B cell (primary cell): ENCODE data around the gene ACSS1. TPM values are rescaled to one million over a fixed set of nuclear protein-coding genes. Genes with fewer than 3 reads are reported as not detected.

Experiments used
- ATAC-seq: fragments of 200-7000 bp; cut with Tn5 transposase; one replicate; pipeline ENCODE4 v1.10.0; 2021; ENCODE audit warnings: low read depth, mild to moderate bottlenecking, moderate number of reproducible peaks, moderate library complexity
- CTCF ChIA-PET: fragments of 350-600 bp; sonication (Branson Sonifier 250); formaldehyde crosslinking; loops from one replicate; lab custom pipeline; 2021; ENCODE audit warnings: antibody characterized with exemption, inconsistent platforms; lab: Charles Lee
- POLR2A ChIA-PET: fragments of 350-600 bp; sonication (Branson Sonifier 250); formaldehyde crosslinking; loops from one replicate; lab custom pipeline; 2021; ENCODE audit warnings: antibody characterized with exemption; lab: Charles Lee
- DNase-seq: peaks from one replicate; pipeline ENCODE4 v3.0.0; 2013
- H2AFZ ChIP-seq: 2 replicates; pipeline ENCODE4 v1.6.1; 2012; ENCODE audit warnings: mild to moderate bottlenecking, low read depth, low read length; ENCODE audit not compliant: insufficient read depth, poor library complexity, severe bottlenecking
- H3K27ac ChIP-seq, 2 donors: 1 replicate in 1 of 2; 2 replicates in 1 of 2; pipeline ENCODE4 v1.5.1; 2012 to 2013; ENCODE audit warnings: low read length in 2 of 2, mild to moderate bottlenecking in 2 of 2, moderate library complexity in 1 of 2
- H3K27me3 ChIP-seq, 4 experiments: fragments of 200-600 bp in 1 of 4; sonication (generic) in 1 of 4; replicated peaks in 1 of 4; 1 replicate in 2 of 4; 2 replicates in 2 of 4; pipeline versions ENCODE4 v1.6.1 to v1.7.0; 2013 to 2016; ENCODE audit warnings: low read length in 3 of 4, mild to moderate bottlenecking in 2 of 4, mixed read lengths in 1 of 4, moderate library complexity in 1 of 4; ENCODE audit not compliant: insufficient read depth in 4 of 4, control insufficient read depth in 3 of 4; ENCODE audit errors: control extremely low read depth in 1 of 4
- H3K36me3 ChIP-seq, 2 experiments: replicated peaks in 1 of 2; 1 replicate in 1 of 2; 2 replicates in 1 of 2; pipeline versions ENCODE4 v1.6.1 to v1.7.1; 2013; ENCODE audit warnings: low read length in 1 of 2; ENCODE audit not compliant: insufficient read depth in 2 of 2, control insufficient read depth in 1 of 2; ENCODE audit errors: control extremely low read depth in 1 of 2, extremely low read depth in 1 of 2
- H3K4me1 ChIP-seq, 2 donors: fragments of 200-600 bp in 1 of 2; sonication (generic) in 1 of 2; 1 replicate in 1 of 2; 2 replicates in 1 of 2; pipeline versions ENCODE4 v1.5.1 to v1.6.1; 2013 to 2017; ENCODE audit warnings: low read length in 2 of 2; ENCODE audit not compliant: control insufficient read depth in 2 of 2, insufficient read depth in 2 of 2
- H3K4me2 ChIP-seq: replicated peaks from 2 replicates; pipeline ENCODE3; 2012; ENCODE audit warnings: mild to moderate bottlenecking, low read depth, low read length; ENCODE audit not compliant: poor library complexity, severe bottlenecking
- H3K4me3 ChIP-seq, 5 experiments: fragments of 200-600 bp in 1 of 5; sonication (generic) in 1 of 5; 1 replicate in 3 of 5; 2 replicates in 2 of 5; pipeline versions ENCODE4 v1.5.1 to v1.7.0; 2011 to 2016; ENCODE audit warnings: low read length in 4 of 5, mild to moderate bottlenecking in 4 of 5, low read depth in 2 of 5, control low read depth in 1 of 5, moderate library complexity in 1 of 5; ENCODE audit not compliant: insufficient read depth in 1 of 5; ENCODE audit errors: control extremely low read depth in 1 of 5, extremely low read depth in 1 of 5
- H3K79me2 ChIP-seq: fragments of 200-600 bp; sonication (generic); one replicate; pipeline ENCODE4 v1.6.0; 2016; ENCODE audit warnings: low read length; ENCODE audit not compliant: control insufficient read depth, insufficient read depth
- H3K9ac ChIP-seq: fragments of 200-600 bp; sonication (generic); 2 replicates; pipeline ENCODE4 v1.6.1; 2017; ENCODE audit warnings: mild to moderate bottlenecking, low read length, moderate library complexity
- H3K9me3 ChIP-seq, 3 donors: one replicate each; pipeline versions ENCODE4 v1.6.1 to v1.7.1; 2013; ENCODE audit warnings: low read length in 2 of 3; ENCODE audit not compliant: control insufficient read depth in 2 of 3, insufficient read depth in 1 of 3; ENCODE audit errors: control extremely low read depth in 1 of 3
- H4K20me1 ChIP-seq: 2 replicates; pipeline ENCODE4 v1.6.0; 2012; ENCODE audit warnings: mild to moderate bottlenecking, low read length; ENCODE audit not compliant: insufficient read depth, control insufficient read depth, poor library complexity, severe bottlenecking
- H3K27ac Mint-ChIP-seq: one replicate; pipeline ENCODE4 v1.8.0; 2021; ENCODE audit warnings: mixed read lengths
- H3K27me3 Mint-ChIP-seq: one replicate; pipeline ENCODE4 v1.8.0; 2021; ENCODE audit warnings: mixed read lengths
- H3K4me1 Mint-ChIP-seq: one replicate; pipeline ENCODE4 v1.8.0; 2021; ENCODE audit warnings: mixed read lengths
- H3K4me3 Mint-ChIP-seq: one replicate; pipeline ENCODE4 v1.8.0; 2021; ENCODE audit warnings: mixed read lengths
- H3K9me3 Mint-ChIP-seq: one replicate; pipeline ENCODE4 v1.8.0; 2022; ENCODE audit warnings: mixed read lengths; ENCODE audit not compliant: insufficient read depth
- CTCF ChIP-seq: fragments of 200-600 bp; IDR thresholded peaks from one replicate; pipeline ENCODE4 v1.8.0; 2022; ENCODE audit warnings: antibody characterized with exemption, mild to moderate bottlenecking
- EZH2 ChIP-seq: IDR thresholded peaks from 2 replicates; pipeline ENCODE4 v1.6.1; 2012; ENCODE audit warnings: borderline replicate concordance, low read depth, mild to moderate bottlenecking, moderate library complexity, low read length; ENCODE audit not compliant: insufficient read depth, poor library complexity, severe bottlenecking
- WGBS: methylation state at CpG from one replicate; pipeline ENCODE4 v1.1.5; 2013; ENCODE audit warnings: missing lambda C conversion rate; ENCODE audit not compliant: insufficient coverage; 5-methylcytosine and 5-hydroxymethylcytosine counted together
- intact Hi-C: fragments of 100-400 bp; cut with micrococcal nuclease; formaldehyde crosslinking; loops from one replicate; pipeline ENCODE4 v1.10.0; 2022
- polyA plus RNA-seq: library from polyadenylated mRNA; depleted of rRNA; stranded (reverse); fragments of >200 nt; gene quantifications from 2 replicates; pipeline ENCODE4 v1.2.3, GENCODE V29; 2012
- total RNA-seq, 2 donors: library from RNA; stranded (reverse); fragments of 120-200 nt in 1 of 2; gene quantifications; 1 replicate in 1 of 2; 2 replicates in 1 of 2; pipeline versions ENCODE4 v1.2.3 to v1.2.4, GENCODE V29; 2013 to 2022

Gene ACSS1
- total and polyA plus RNA-seq, 2 donors (not counting 1 experiment from before 2014, with no cell fraction given) = 82.7 to 95.5 TPM

GRCh38 chr20:25083141-25083772 is 25.3 kb upstream of the ACSS1 start:
- 17% methylated on average over 43 of the region's 44 CpGs for WGBS
- Histone ChIP-seq H3K27me3 (peaks cover 0 to 71% (median 53%) of the 10 kb centered on the region in 4 experiments), H3K4me1 (peaks cover 5 to 26% of the 10 kb centered on the region in 2 donors), H2AFZ (no peak overlapping the region), H3K36me3 (no peaks in the 10 kb centered on the region), H4K20me1 (no peaks in the 10 kb centered on the region), H3K79me2 (no peaks in the 10 kb centered on the region), H3K4me3 (peak overlapping the region in 1 of 5 experiments; percentile 14), H3K4me2 (peak overlapping the region; percentile 41), H3K9ac (no peak overlapping the region), H3K27ac (no peak overlapping the region), H3K9me3 (peaks cover 0 to 25% (median 0%) of the 10 kb centered on the region in 3 donors)
- Mint-ChIP-seq H3K9me3 (no peaks in the 10 kb centered on the region), H3K4me1 (peaks cover 7% of the 10 kb centered on the region), H3K27ac (no peak overlapping the region), H3K4me3 (no peak overlapping the region), H3K27me3 (peaks cover 65% of the 10 kb centered on the region)
- TF ChIP-seq EZH2 (no peak), CTCF (no peak)
- ChIA-PET CTCF (no interaction called here), POLR2A (no interaction called here)
- DNase-seq = no peak
- intact Hi-C loops = no loop called here
- no peak for ATAC-seq

DNA sequence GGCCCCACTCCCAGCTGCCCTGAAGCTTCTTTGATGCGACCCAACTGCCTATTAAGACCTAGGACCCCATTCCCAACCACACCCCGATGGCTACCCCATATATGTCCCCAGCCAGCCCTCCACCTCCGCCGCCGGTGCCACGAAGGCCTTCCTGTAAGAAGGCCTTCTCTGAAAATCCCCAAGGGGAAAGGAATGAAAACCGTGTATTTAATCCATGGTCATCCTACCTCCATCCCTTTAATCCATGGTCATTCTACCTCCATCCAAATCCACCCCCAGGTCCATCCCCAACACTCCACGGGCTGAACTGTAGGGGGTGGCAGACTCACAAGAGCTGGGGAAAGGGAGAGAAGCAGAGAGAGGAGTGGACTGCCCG is 24.5 kb upstream of the ACSS1 start:
- peaks cover 0 to 25% (median 0%) of the 10 kb centered on the region in 3 donors for H3K9me3 ChIP-seq
- H2AFZ ChIP-seq = no peak overlapping the region
- ATAC-seq = no peak
- no peaks in the 10 kb centered on the region for H3K36me3 ChIP-seq
- no peak overlapping the region for H3K9ac ChIP-seq
- no peaks in the 10 kb centered on the region for H3K79me2 ChIP-seq
- TF ChIP-seq EZH2 (no peak), CTCF (no peak)
- H4K20me1 ChIP-seq = no peaks in the 10 kb centered on the region
- Mint-ChIP-seq H3K27me3 (peaks cover 73% of the 10 kb centered on the region), H3K9me3 (no peaks in the 10 kb centered on the region), H3K4me3 (no peak overlapping the region), H3K4me1 (peaks cover 9% of the 10 kb centered on the region), H3K27ac (peak overlapping the region; percentile 15)
- no peak overlapping the region for H3K27ac ChIP-seq
- H3K27me3 ChIP-seq = peaks cover 0 to 77% (median 60%) of the 10 kb centered on the region in 4 experiments
- DNase-seq = no peak
- intact Hi-C loops = no loop called here
- WGBS = 18% methylated on average over 3 of the region's 9 CpGs
- ChIA-PET CTCF (no interaction called here), POLR2A (interaction anchor here (0.7 kb wide), 1 partner anchor 16 kb away, joined by 7 read pairs; no protein-coding TSS in a partner anchor)
- peaks cover 5 to 33% of the 10 kb centered on the region in 2 donors for H3K4me1 ChIP-seq
- no peak overlapping the region for H3K4me3 ChIP-seq
- no peak overlapping the region for H3K4me2 ChIP-seq
